ENCODE measurements around the gene CSF2RB.
"Not testable (repeated sequence)": the region's sequence is repeated elsewhere in the genome, so short reads cannot be mapped to it uniquely, and the experiment has no call there.

The CSF2RB gene

GRCh38 chr22:36979016-36979910 lies 65.8 kb downstream of the CSF2RB start:
- H3K36me3 Mint-ChIP-seq = peaks cover 10% of the 10 kb centered on the region
- no peak overlapping the region for H3K27ac Mint-ChIP-seq
- H3K4me1 Mint-ChIP-seq = peaks cover 15% of the 10 kb centered on the region
- no peak overlapping the region for H3K4me3 Mint-ChIP-seq
- DNase-seq (ENCODE audit: low spot score in 2 of 2) (no peak), ATAC-seq (no peak)
- H3K9me3 Mint-ChIP-seq = no peaks in the 10 kb centered on the region

- ATAC-seq = no peak
- no peak overlapping the region for H3K27ac Mint-ChIP-seq
- H3K4me3 Mint-ChIP-seq = no peak overlapping the region
These were observed 67.9 kb downstream of the CSF2RB start for GRCh38 chr22:36981247-36981775.

GRCh38 chr22:36982136-36982535 lies 68.7 kb downstream of the CSF2RB start:
- ATAC-seq (no peak), DNase-seq (ENCODE audit: low spot score in 2 of 2) (no peak)
- H3K27ac Mint-ChIP-seq = no peak overlapping the region
- H3K9me3 Mint-ChIP-seq = peaks cover 8% of the 10 kb centered on the region
- H3K36me3 Mint-ChIP-seq = peaks cover 10% of the 10 kb centered on the region
- H3K4me1 Mint-ChIP-seq = peaks cover 13% of the 10 kb centered on the region
- no peak overlapping the region for H3K4me3 Mint-ChIP-seq

More at GRCh38 chr22:36981247-36981775, 67.9 kb downstream of the CSF2RB start:
- DNase-seq (ENCODE audit: low spot score in 2 of 2) = no peak
- peaks cover 15% of the 10 kb centered on the region for H3K4me1 Mint-ChIP-seq
- H3K9me3 Mint-ChIP-seq = peaks cover 8% of the 10 kb centered on the region
- H3K36me3 Mint-ChIP-seq = peaks cover 10% of the 10 kb centered on the region

- no peak overlapping the region for H3K4me3 Mint-ChIP-seq
These were observed 71.9 kb downstream of the CSF2RB start for GRCh38 chr22:36985211-36985889.

GRCh38 chr22:36986242-36986821 lies 72.9 kb downstream of the CSF2RB start:
- peaks cover 8% of the 10 kb centered on the region for H3K9me3 Mint-ChIP-seq
- no peaks in the 10 kb centered on the region for H3K4me1 Mint-ChIP-seq
- DNase-seq (ENCODE audit: low spot score in 2 of 2) (peak; percentile 40 to 80), ATAC-seq (peak; percentile 84)
- H3K4me3 Mint-ChIP-seq = no peak overlapping the region
- no peak overlapping the region for H3K27ac Mint-ChIP-seq
- H3K36me3 Mint-ChIP-seq = no peaks in the 10 kb centered on the region

More at GRCh38 chr22:36985211-36985889, 71.9 kb downstream of the CSF2RB start:
- no peaks in the 10 kb centered on the region for H3K36me3 Mint-ChIP-seq
- no peak for ATAC-seq
- H3K4me1 Mint-ChIP-seq = no peaks in the 10 kb centered on the region
- no peak overlapping the region for H3K27ac Mint-ChIP-seq
- H3K9me3 Mint-ChIP-seq = peaks cover 8% of the 10 kb centered on the region
- DNase-seq (ENCODE audit: low spot score in 2 of 2) = no peak

GRCh38 chr22:36988075-36988832 lies 74.8 kb downstream of the CSF2RB start:
- ATAC-seq (no peak), DNase-seq (ENCODE audit: low spot score in 2 of 2) (no peak)
- no peak overlapping the region for H3K27ac Mint-ChIP-seq
- H3K9me3 Mint-ChIP-seq = peaks cover 8% of the 10 kb centered on the region
- no peaks in the 10 kb centered on the region for H3K36me3 Mint-ChIP-seq
- no peaks in the 10 kb centered on the region for H3K4me1 Mint-ChIP-seq
- H3K4me3 Mint-ChIP-seq = no peak overlapping the region

GRCh38 chr22:36989012-36989411 lies 75.6 kb downstream of the CSF2RB start:
- H3K9me3 Mint-ChIP-seq; ATAC-seq; DNase-seq (ENCODE audit: low spot score in 2 of 2); H3K4me1 Mint-ChIP-seq; H3K4me3 Mint-ChIP-seq; H3K36me3 Mint-ChIP-seq; H3K27ac Mint-ChIP-seq: not testable (repeated sequence)

Measured in stimulated activated effector memory CD8-positive, alpha-beta T cell treated with anti-CD3 and anti-CD28 coated beads, Interleukin-12 subunit alpha, Interleukin-12 subunit beta, amount 100 ng/mL, for 72 hours (primary cell).